GM18519 (cell line): ENCODE measurements around the gene FKBP10.
"Not testable (repeated sequence)": the region's sequence is repeated elsewhere in the genome, so short reads cannot be mapped to it uniquely, and the experiment has no call there.

ENCODE experiments used
- ATAC-seq: cut with Tn5 transposase; IDR thresholded peaks from one replicate; pipeline ENCODE4 v1.9.1; 2021; ENCODE audit warnings: mild to moderate bottlenecking, moderate library complexity; ENCODE audit not compliant: unreplicated experiment, low FRiP score

FKBP10 gene

GRCh38 chr17:41803049-41804020 lies 9.5 kb upstream of the FKBP10 start:
- ATAC-seq: no peak

DNA sequence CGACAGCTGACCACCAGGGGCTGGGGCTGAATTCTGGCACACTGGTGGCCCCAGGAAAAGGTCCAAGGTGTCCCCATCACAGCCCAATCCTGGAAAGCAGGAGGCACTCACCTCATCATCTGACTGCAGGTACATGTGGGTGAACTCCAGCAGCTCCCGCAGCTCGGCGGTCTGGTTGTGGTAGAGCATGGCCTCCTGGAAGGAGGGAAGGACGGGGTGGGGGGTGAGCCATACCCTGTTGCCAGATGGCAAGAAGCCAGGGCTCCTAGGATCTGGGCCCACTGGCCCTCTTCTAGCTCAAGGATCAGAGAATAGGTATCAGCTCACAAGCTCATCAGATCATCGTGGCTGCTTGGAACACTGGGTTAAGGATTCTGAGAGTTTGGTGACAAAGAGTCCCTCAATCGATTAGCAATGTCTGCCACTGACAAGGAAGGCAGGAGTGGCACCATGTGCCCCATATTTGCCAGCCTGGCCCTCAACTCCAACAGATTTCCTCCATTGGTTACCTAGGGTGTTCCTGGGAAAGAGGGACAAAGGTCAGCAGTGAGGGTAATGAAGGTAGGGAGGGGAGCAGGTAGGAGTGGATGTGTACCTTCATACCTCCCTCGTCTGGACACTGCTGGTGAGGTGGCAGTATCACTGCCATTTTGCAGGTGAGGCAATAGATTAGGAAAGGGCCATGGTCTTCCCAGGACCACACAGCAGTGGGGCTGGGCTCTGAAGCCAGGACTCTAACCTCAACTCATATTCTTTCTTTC lies 5.9 kb upstream of the FKBP10 start:
- ATAC-seq: no peak

GRCh38 chr17:41810659-41811548 lies 1.9 kb upstream of the FKBP10 start:
- no peak for ATAC-seq

- ATAC-seq: no peak
Observed at GRCh38 chr17:41811549-41812380, 1.0 kb upstream of the FKBP10 start, which contains the start of gene P3H4. P3H4 (minus strand) TSS chr17:41811949; CDS start chr17:41811915, 34 bp downstream.

- no peak for ATAC-seq
Observed at GRCh38 chr17:41813152-41813680, 412 bp downstream of the FKBP10 start.

DNA sequence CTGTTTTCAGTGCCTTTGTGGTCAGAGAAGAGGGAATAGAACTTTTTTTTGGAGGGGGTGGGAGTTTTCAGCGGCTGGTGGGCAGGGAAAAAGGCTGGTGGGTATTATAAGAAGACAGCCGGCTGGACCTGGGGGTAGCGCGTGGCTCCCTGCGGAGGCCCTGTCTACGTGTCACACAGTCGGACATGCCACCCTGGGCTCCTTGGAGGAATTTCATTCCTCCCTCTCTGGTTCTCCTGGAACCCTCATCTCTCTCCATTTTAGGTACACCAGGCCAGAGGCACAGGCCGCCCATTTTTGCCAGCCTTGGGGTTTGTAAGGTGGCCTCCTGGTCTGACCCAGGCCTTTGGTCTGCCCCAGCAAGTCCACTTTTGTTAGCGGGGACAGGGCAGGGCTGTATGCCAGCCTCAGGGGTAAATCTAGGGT lies 908 bp downstream of the FKBP10 start:
- no peak for ATAC-seq

- no peak for ATAC-seq
Observed at GRCh38 chr17:41814195-41814594, 1.4 kb downstream of the FKBP10 start.

DNA sequence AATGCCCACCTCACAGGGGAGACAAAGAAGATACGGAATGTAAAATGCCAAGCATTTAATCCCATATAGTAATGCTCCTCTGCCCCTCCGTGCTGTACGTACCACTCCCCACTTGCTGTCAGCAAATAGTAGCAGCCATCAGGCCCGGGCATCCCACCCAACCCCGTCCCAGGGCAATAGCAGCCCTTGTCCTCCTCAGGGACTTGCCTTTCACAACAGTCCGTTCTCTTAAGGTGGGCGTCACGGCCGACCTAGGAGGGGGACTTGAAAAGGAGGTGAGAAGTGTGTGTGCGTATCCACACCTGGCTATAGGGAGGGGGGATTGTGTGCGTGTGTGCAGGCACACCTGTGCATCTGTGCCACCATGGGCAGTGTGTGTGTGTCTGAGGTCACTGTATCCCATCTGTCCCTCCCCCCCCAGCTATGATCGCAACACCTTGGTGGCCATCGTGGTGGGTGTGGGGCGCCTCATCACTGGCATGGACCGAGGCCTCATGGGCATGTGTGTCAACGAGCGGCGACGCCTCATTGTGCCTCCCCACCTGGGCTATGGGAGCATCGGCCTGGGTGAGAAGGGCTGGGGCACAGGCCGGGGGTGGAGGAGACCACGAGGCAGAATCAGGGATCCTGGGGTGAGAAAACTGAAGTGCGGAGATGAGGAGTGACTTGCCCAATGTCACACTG lies 4.0 kb downstream of the FKBP10 start:
- ATAC-seq: no peak

GRCh38 chr17:41818024-41818423 lies 5.2 kb downstream of the FKBP10 start:
- ATAC-seq: no peak

GRCh38 chr17:41821776-41822175 lies 9.0 kb downstream of the FKBP10 start:
- ATAC-seq: no peak

DNA sequence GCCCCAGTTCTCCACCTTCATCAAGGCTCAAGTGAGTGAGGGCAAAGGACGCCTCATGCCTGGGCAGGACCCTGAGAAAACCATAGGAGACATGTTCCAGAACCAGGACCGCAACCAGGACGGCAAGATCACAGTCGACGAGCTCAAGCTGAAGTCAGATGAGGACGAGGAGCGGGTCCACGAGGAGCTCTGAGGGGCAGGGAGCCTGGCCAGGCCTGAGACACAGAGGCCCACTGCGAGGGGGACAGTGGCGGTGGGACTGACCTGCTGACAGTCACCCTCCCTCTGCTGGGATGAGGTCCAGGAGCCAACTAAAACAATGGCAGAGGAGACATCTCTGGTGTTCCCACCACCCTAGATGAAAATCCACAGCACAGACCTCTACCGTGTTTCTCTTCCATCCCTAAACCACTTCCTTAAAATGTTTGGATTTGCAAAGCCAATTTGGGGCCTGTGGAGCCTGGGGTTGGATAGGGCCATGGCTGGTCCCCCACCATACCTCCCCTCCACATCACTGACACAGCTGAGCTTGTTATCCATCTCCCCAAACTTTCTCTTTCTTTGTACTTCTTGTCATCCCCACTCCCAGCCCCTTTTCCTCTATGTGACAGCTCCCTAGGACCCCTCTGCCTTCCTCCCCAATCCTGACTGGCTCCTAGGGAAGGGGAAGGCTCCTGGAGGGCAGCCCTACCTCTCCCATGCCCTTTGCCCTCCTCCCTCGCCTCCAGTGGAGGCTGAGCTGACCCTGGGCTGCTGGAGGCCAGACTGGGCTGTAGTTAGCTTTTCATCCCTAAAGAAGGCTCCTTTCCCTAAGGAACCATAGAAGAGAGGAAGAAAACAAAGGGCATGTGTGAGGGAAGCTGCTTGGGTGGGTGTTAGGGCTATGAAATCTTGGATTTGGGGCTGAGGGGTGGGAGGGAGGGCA lies 9.7 kb downstream of the FKBP10 start:
- no peak for ATAC-seq

DNA sequence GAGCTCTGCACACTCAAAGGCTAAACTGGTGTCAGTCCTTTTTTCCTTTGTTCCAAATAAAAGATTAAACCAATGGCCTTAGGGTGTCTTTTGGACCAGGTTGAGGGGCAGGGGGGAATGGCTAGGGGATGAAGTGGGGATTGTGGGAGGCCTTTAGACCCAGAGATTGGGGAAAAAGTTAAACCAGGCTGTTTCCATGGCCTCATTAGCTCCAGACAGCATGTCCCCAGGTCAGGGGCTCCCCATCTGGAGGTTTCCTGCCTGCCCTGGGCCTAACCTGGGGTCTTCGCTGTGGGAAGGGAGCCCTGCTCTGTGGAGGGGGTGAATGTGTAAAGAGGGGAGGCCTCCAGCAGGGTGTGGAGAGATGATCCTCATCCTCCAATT lies 10.3 kb downstream of the FKBP10 start:
- ATAC-seq: no peak

DNA sequence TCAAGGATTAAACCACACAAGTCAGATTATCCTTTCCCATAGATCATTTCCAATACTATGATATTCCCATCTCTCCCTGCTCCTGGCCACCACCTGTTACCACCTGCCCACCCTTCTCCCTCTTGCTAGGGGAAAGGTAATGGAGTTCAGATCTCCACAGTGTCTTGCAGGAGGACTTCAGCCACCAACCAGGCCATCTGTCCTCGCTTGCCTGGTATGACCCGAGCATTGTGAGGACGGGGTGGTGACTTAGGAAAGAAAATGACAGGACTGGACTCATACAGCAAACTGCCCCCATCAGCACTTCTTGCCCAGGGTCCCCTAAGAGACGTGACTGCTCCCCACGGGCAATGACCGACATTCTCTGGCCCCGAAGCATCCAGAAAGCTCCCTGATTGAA lies 10.8 kb downstream of the FKBP10 start:
- ATAC-seq: no peak

- ATAC-seq: no peak
Observed at GRCh38 chr17:41824086-41824485, 11.3 kb downstream of the FKBP10 start.

- no peak for ATAC-seq
Observed at GRCh38 chr17:41825175-41825845, 12.5 kb downstream of the FKBP10 start.

GRCh38 chr17:41829961-41830360 lies 17.2 kb downstream of the FKBP10 start:
- not testable (repeated sequence) for ATAC-seq

DNA sequence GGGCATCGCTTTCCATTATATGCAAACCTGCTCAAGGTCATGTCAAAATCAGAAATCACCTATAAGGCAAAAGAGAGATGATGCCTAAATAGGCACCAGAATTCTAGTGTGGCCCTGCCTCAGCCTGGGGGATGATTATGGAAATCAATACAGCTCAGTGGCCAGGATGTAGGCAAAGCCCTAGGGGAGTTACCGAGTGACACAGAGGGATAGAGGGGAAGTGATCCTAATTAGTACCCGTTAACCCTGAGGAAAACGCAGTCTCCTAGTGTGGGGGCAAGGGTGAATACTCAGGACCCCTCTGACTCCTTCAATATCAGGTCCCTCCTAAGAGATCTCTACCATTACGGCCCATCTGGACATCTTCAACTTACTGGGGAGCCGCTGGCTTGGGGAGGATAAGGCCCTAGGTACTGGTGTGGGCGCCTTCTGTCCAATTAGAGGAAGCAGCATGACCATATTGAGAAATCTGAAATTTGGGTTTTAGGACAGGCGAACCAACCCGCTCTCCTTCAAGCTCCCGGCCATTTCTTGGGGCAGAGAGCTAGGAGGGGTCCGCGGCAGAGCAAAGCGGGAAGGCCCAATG lies 22.5 kb downstream of the FKBP10 start:
- ATAC-seq: no peak
